ENCODE results near the gene CYB5R4. TPM values are rescaled to one million over a fixed set of nuclear protein-coding genes. Genes with fewer than 3 reads are reported as not detected.

Gene CYB5R4
- 10 to 100 TPM; 13.7 to 18.9 TPM for total RNA-seq
- polyA plus RNA-seq (2013, experiment 1 of 2), result 12.7 TPM
- polyA plus RNA-seq (2013, experiment 2 of 2), result 12.8 TPM
- long read RNA-seq, experiment 1, full-length matches to known transcripts, result 1 of 8 reads
- long read RNA-seq, experiment 1, partial matches to known transcripts, result 0 of 8 reads
- long read RNA-seq, experiment 1, other reads (novel, unspliced or antisense), result 7 of 8 reads
- long read RNA-seq, experiment 2, full-length matches to known transcripts, result 23 of 36 reads
- long read RNA-seq, experiment 2, partial matches to known transcripts, result 6 of 36 reads
- long read RNA-seq, experiment 2, other reads (novel, unspliced or antisense), result 7 of 36 reads
- long read RNA-seq, experiment 3, full-length matches to known transcripts, result 69 of 97 reads
- long read RNA-seq, experiment 3, partial matches to known transcripts, result 12 of 97 reads
- long read RNA-seq, experiment 3, other reads (novel, unspliced or antisense), result 16 of 97 reads
- long read RNA-seq, experiment 4, full-length matches to known transcripts, result 36 of 48 reads
- long read RNA-seq, experiment 4, partial matches to known transcripts, result 5 of 48 reads
- long read RNA-seq, experiment 4, other reads (novel, unspliced or antisense), result 7 of 48 reads

GRCh38 chr6:83859410-83860358 lies at the start of gene CYB5R4:
TSS of gene CYB5R4 (plus strand) at chr6:83859689. CDS start at chr6:83859783, 94 bp downstream.
- Histone ChIP-seq H3K27ac (ENCODE audit: low read depth, low read length) (no peak within 1 kb of the TSS), H3K27me3 (ENCODE audit: control insufficient read depth, insufficient read depth, low read length, poor library complexity, severe bottlenecking) (peaks cover 37% of the 10 kb centered on the region), H3K4me1 (ENCODE audit: control insufficient read depth, insufficient read depth, low read length) (no peaks in the 10 kb centered on the region), H3K9ac (ENCODE audit: extremely low read depth, low read length, poor library complexity, severe bottlenecking) (peak within 1 kb of the TSS; percentile 31), H3K9me3 (ENCODE audit: control insufficient read depth, low read length) (no peaks in the 10 kb centered on the region), H3K36me3 (ENCODE audit: control insufficient read depth, insufficient read depth, low read length) (peaks cover 7% of the 10 kb centered on the region), H3K4me3 (ENCODE audit: low read length) (peak within 1 kb of the TSS; percentile 92)
- Mint-ChIP-seq H3K4me3 (peak within 1 kb of the TSS; percentile 88), H3K27me3 (ENCODE audit: insufficient read depth) (peaks cover 15% of the 10 kb centered on the region), H3K9me3 (no peaks in the 10 kb centered on the region), H3K27ac (peak within 1 kb of the TSS; percentile 69), H3K4me1 (peaks cover 13% of the 10 kb centered on the region), H3K36me3 (ENCODE audit: low read depth) (peaks cover 3% of the 10 kb centered on the region)
- 0 to 1% methylated on average over 31 to 53 of the region's 53 CpGs for WGBS, 2 experiments (ENCODE audit: insufficient coverage in 1 of 2, insufficient read length in 1 of 2)
- DNase-seq, result peak; percentile 99
- TF ChIP-seq CTCF (conservative IDR thresholded peaks at IDR 0.05), result peak; percentile 67

- H3K27me3 Mint-ChIP-seq (ENCODE audit: insufficient read depth), result no peaks in the 10 kb centered on the region
- no peaks in the 10 kb centered on the region for H3K4me1 ChIP-seq (ENCODE audit: control insufficient read depth, insufficient read depth, low read length)
- no peak overlapping the region for H3K4me3 Mint-ChIP-seq
- H3K27me3 ChIP-seq (ENCODE audit: control insufficient read depth, insufficient read depth, low read length, poor library complexity, severe bottlenecking), result no peaks in the 10 kb centered on the region
- no peaks in the 10 kb centered on the region for H3K9me3 ChIP-seq (ENCODE audit: control insufficient read depth, low read length)
- H3K9me3 Mint-ChIP-seq, result no peaks in the 10 kb centered on the region
- no peak overlapping the region for H3K9ac ChIP-seq (ENCODE audit: extremely low read depth, low read length, poor library complexity, severe bottlenecking)
- peaks cover 4% of the 10 kb centered on the region for H3K4me1 Mint-ChIP-seq
- TF ChIP-seq CTCF (conservative IDR thresholded peaks at IDR 0.05), result no peak
- H3K36me3 ChIP-seq (ENCODE audit: control insufficient read depth, insufficient read depth, low read length), result no peaks in the 10 kb centered on the region
- no peak overlapping the region for H3K27ac ChIP-seq (ENCODE audit: low read depth, low read length)
- H3K27ac Mint-ChIP-seq, result no peak overlapping the region
- H3K36me3 Mint-ChIP-seq (ENCODE audit: low read depth), result no peaks in the 10 kb centered on the region
- H3K4me3 ChIP-seq (ENCODE audit: low read length), result no peak overlapping the region
- DNase-seq, result no peak
Measured at GRCh38 chr6:83812595-83812994, 46.9 kb upstream of the CYB5R4 start.

- Mint-ChIP-seq H3K36me3 (ENCODE audit: low read depth) (no peaks in the 10 kb centered on the region), H3K27me3 (ENCODE audit: insufficient read depth) (no peaks in the 10 kb centered on the region), H3K4me1 (peaks cover 4% of the 10 kb centered on the region), H3K9me3 (no peaks in the 10 kb centered on the region), H3K4me3 (no peak overlapping the region), H3K27ac (no peak overlapping the region)
- H3K4me1 ChIP-seq (ENCODE audit: control insufficient read depth, insufficient read depth, low read length), result no peaks in the 10 kb centered on the region
- DNase-seq, result no peak
- no peak overlapping the region for H3K9ac ChIP-seq (ENCODE audit: extremely low read depth, low read length, poor library complexity, severe bottlenecking)
- no peak overlapping the region for H3K4me3 ChIP-seq (ENCODE audit: low read length)
- H3K36me3 ChIP-seq (ENCODE audit: control insufficient read depth, insufficient read depth, low read length), result no peaks in the 10 kb centered on the region
- no peak overlapping the region for H3K27ac ChIP-seq (ENCODE audit: low read depth, low read length)
- H3K27me3 ChIP-seq (ENCODE audit: control insufficient read depth, insufficient read depth, low read length, poor library complexity, severe bottlenecking), result no peaks in the 10 kb centered on the region
- no peak for TF ChIP-seq CTCF (conservative IDR thresholded peaks at IDR 0.05)
- WGBS, 2 experiments (ENCODE audit: insufficient coverage in 1 of 2, insufficient read length in 1 of 2), result 55 to 93% methylated on average over 1 to 2 of the region's 2 CpGs
- no peaks in the 10 kb centered on the region for H3K9me3 ChIP-seq (ENCODE audit: control insufficient read depth, low read length)
Measured at GRCh38 chr6:83815631-83816272, 43.7 kb upstream of the CYB5R4 start.

All from endodermal cell (in vitro differentiated cells).